Measurements from ENCODE around the gene PIEZO2. TPM values are rescaled to one million over a fixed set of nuclear protein-coding genes. Genes with fewer than 3 reads are reported as not detected.

Gene PIEZO2
- polyA plus RNA-seq, 1 donor (not counting 4 experiments of a cell fraction or from before 2014, with no cell fraction given): not detected

- H3K79me2 ChIP-seq (ENCODE audit: control insufficient read depth, insufficient read depth, low read length): no peaks in the 10 kb centered on the region
- H3K36me3 ChIP-seq (ENCODE audit: control insufficient read depth in 2 of 2, extremely low read depth in 1 of 2, insufficient read depth in 2 of 2, low read length in 2 of 2): no peaks in the 10 kb centered on the region
- H3K27me3 ChIP-seq (ENCODE audit: control insufficient read depth, extremely low read depth, insufficient read depth, low read length): no peaks in the 10 kb centered on the region
- H3K9ac ChIP-seq (ENCODE audit: control insufficient read depth, extremely low read depth, insufficient read depth, low read length): no peak overlapping the region
- FAIRE-seq: no peak
- no peak overlapping the region for H2AFZ ChIP-seq (ENCODE audit: control insufficient read depth, low read length)
- no peak overlapping the region for H3K27ac ChIP-seq (ENCODE audit: control insufficient read depth, insufficient read depth, low read length)
- no peak overlapping the region for H3K4me3 ChIP-seq (ENCODE audit: control insufficient read depth in 2 of 3, extremely low read depth in 1 of 3, insufficient read depth in 2 of 3, low read depth in 1 of 3, low read length in 3 of 3)
- TF ChIP-seq CTCF (optimal IDR thresholded peaks at IDR 0.05 in 1 of 3, IDR thresholded peaks at IDR 0.05 in 1 of 3, conservative IDR thresholded peaks at IDR 0.05 in 1 of 3; ENCODE audit: extremely low read depth in 1 of 3, insufficient read depth in 2 of 3, low read length in 3 of 3) (no peak), EZH2 (IDR thresholded peaks at IDR 0.05; ENCODE audit: low read length) (no peak)
- dilution Hi-C loops (cut with MboI; ENCODE audit: extremely low pct_ligation_motif_present, low sequenced_read_pairs): no loop called here
- no peak for DNase-seq (ENCODE audit: low read depth, low spot score)
- H3K9me1 ChIP-seq (ENCODE audit: control insufficient read depth, extremely low read depth, insufficient read depth, low read length): no peaks in the 10 kb centered on the region
- no peaks in the 10 kb centered on the region for H4K20me1 ChIP-seq (ENCODE audit: control insufficient read depth, extremely low read depth, insufficient read depth, low read length)
- H3K9me3 ChIP-seq (ENCODE audit: control insufficient read depth, low read depth, low read length): no peaks in the 10 kb centered on the region
- no peak overlapping the region for H3K4me2 ChIP-seq (ENCODE audit: control insufficient read depth, extremely low read depth, insufficient read depth, low read depth, low read length)
- H3K4me1 ChIP-seq (ENCODE audit: control insufficient read depth, extremely low read depth, insufficient read depth, low read length): no peaks in the 10 kb centered on the region
These were observed 16.6 kb upstream of the PIEZO2 start for GRCh38 chr18:11165952-11166351.

DNA sequence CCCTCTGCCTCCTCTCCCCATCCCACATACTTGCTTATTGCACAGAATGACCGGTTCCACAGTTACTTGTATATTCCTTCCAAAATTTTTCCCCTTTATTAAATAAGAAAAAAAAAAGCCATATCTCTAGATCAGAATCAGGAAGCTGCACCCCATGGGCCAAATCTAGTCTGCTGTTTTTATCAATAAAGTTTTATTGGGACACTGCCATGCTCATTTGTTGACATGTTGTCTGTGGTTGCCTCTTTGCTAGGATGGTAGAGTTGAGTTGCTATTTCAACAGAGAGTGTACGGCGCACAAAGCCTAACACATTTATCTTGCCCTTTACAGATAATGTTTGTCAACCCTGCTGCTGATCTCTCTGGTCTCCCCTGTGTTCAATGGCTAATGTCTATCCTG, 15.8 kb upstream of the PIEZO2 start:
- dilution Hi-C loops (cut with MboI; ENCODE audit: extremely low pct_ligation_motif_present, low sequenced_read_pairs): no loop called here

More for the DNA sequence above, 15.8 kb upstream of the PIEZO2 start:
- FAIRE-seq: no peak
- Histone ChIP-seq H3K9ac (ENCODE audit: control insufficient read depth, extremely low read depth, insufficient read depth, low read length) (no peak overlapping the region), H3K27ac (ENCODE audit: control insufficient read depth, insufficient read depth, low read length) (no peak overlapping the region), H3K4me2 (ENCODE audit: control insufficient read depth, extremely low read depth, insufficient read depth, low read depth, low read length) (no peak overlapping the region), H3K4me3 (ENCODE audit: control insufficient read depth in 2 of 3, extremely low read depth in 1 of 3, insufficient read depth in 2 of 3, low read depth in 1 of 3, low read length in 3 of 3) (no peak overlapping the region), H4K20me1 (ENCODE audit: control insufficient read depth, extremely low read depth, insufficient read depth, low read length) (no peaks in the 10 kb centered on the region), H2AFZ (ENCODE audit: control insufficient read depth, low read length) (no peak overlapping the region), H3K79me2 (ENCODE audit: control insufficient read depth, insufficient read depth, low read length) (no peaks in the 10 kb centered on the region), H3K27me3 (ENCODE audit: control insufficient read depth, extremely low read depth, insufficient read depth, low read length) (no peaks in the 10 kb centered on the region), H3K36me3 (ENCODE audit: control insufficient read depth in 2 of 2, extremely low read depth in 1 of 2, insufficient read depth in 2 of 2, low read length in 2 of 2) (no peaks in the 10 kb centered on the region), H3K4me1 (ENCODE audit: control insufficient read depth, extremely low read depth, insufficient read depth, low read length) (no peaks in the 10 kb centered on the region), H3K9me3 (ENCODE audit: control insufficient read depth, low read depth, low read length) (no peaks in the 10 kb centered on the region), H3K9me1 (ENCODE audit: control insufficient read depth, extremely low read depth, insufficient read depth, low read length) (no peaks in the 10 kb centered on the region)
- TF ChIP-seq EZH2 (IDR thresholded peaks at IDR 0.05; ENCODE audit: low read length): no peak
- no peak for TF ChIP-seq CTCF (optimal IDR thresholded peaks at IDR 0.05 in 1 of 3, IDR thresholded peaks at IDR 0.05 in 1 of 3, conservative IDR thresholded peaks at IDR 0.05 in 1 of 3; ENCODE audit: extremely low read depth in 1 of 3, insufficient read depth in 2 of 3, low read length in 3 of 3)
- DNase-seq (ENCODE audit: low read depth, low spot score): no peak

Data from keratinocyte (primary cell).